Left lung (tissue), 10 donors: ENCODE data around the gene ANO3. TPM values are rescaled to one million over a fixed set of nuclear protein-coding genes. Genes with fewer than 3 reads are reported as not detected.

Experiments used
- ATAC-seq: fragments of 200-7000 bp; cut with Tn5 transposase; one replicate; pipeline ENCODE4 v1.9.1; 2020; ENCODE audit warnings: moderate library complexity
- DNase-seq, 4 donors: peaks; one replicate each; pipeline ENCODE4 v3.0.0-alpha.2; 2013 to 2020
- H3K27ac ChIP-seq, 2 donors: fragments of 200-600 bp; sonication (generic) in 1 of 2; one replicate each; pipeline versions ENCODE4 v1.5.0 to v1.8.0; 2020 to 2021
- H3K27me3 ChIP-seq, 2 donors: fragments of 200-600 bp; sonication (generic) in 1 of 2; one replicate each; pipeline versions ENCODE4 v1.5.0 to v1.8.0; 2020 to 2021
- H3K36me3 ChIP-seq, 2 donors: fragments of 200-600 bp; sonication (generic) in 1 of 2; one replicate each; pipeline versions ENCODE4 v1.5.0 to v1.8.0; 2020 to 2021
- H3K4me1 ChIP-seq, 2 donors: fragments of 200-600 bp; one replicate each; pipeline ENCODE4 v1.8.0; 2021
- H3K4me3 ChIP-seq, 2 donors: fragments of 200-600 bp; sonication (generic) in 1 of 2; one replicate each; pipeline versions ENCODE4 v1.5.0 to v1.8.0; 2020 to 2021; ENCODE audit warnings: mild to moderate bottlenecking in 1 of 2
- H3K9me3 ChIP-seq, 2 donors: fragments of 200-600 bp; sonication (generic) in 1 of 2; one replicate each; pipeline versions ENCODE4 v1.5.0 to v1.8.0; 2020 to 2021
- CTCF ChIP-seq, 2 donors: fragments of 200-600 bp; sonication (generic) in 1 of 2; IDR thresholded peaks; one replicate each; pipeline versions ENCODE4 v1.5.0 to v1.8.0; 2021; ENCODE audit warnings: antibody characterized with exemption in 2 of 2
- intact Hi-C, 2 donors: fragments of 100-400 bp; cut with DNase I; formaldehyde crosslinking; loops; one replicate each; pipeline versions ENCODE4 v1.11.2 to v1.14.2; 2022
- polyA plus RNA-seq, 6 donors: library from polyadenylated mRNA; unstranded; fragments of 120-200 nt; gene quantifications; one replicate each; pipeline ENCODE4 v1.2.1, GENCODE V29; 2013; ENCODE audit not compliant: insufficient read length in 6 of 6
- total RNA-seq, 2 donors: library from RNA; stranded (reverse); fragmentation: NEBNext Ultra II Directional; extraction: Animal tissue kit (Norgen Biotek cat#: 25700); gene quantifications; one replicate each; pipeline ENCODE4 v1.2.1, GENCODE V29; 2021
- donor health status: DM: no; HTN: yes; CAD: no.
- donor health status: DM: no; HTN: no; CAD: no.

The ANO3 gene
- total and polyA plus RNA-seq, 8 donors: 0.31 to 1.4 (median 0.56) TPM

- H3K4me3 ChIP-seq: no peak overlapping the region
- no peaks in the 10 kb centered on the region for H3K27me3 ChIP-seq
- no peak for DNase-seq
- no peak overlapping the region for H3K27ac ChIP-seq
- TF ChIP-seq CTCF (IDR thresholded peaks at IDR 0.05): no peak
- no peaks in the 10 kb centered on the region for H3K36me3 ChIP-seq
- intact Hi-C loops: no loop called here
- H3K4me1 ChIP-seq: no peaks in the 10 kb centered on the region
- H3K9me3 ChIP-seq: no peaks in the 10 kb centered on the region
- peak; percentile 31 for ATAC-seq
These were observed 288.5 kb downstream of the ANO3 start for GRCh38 chr11:26620282-26621045.

GRCh38 chr11:26621132-26621531, 289.2 kb downstream of the ANO3 start:
- DNase-seq: no peak

GRCh38 chr11:26622181-26622580, 290.3 kb downstream of the ANO3 start:
- TF ChIP-seq CTCF (IDR thresholded peaks at IDR 0.05): no peak
- H3K9me3 ChIP-seq: no peaks in the 10 kb centered on the region
- no peaks in the 10 kb centered on the region for H3K4me1 ChIP-seq
- no peaks in the 10 kb centered on the region for H3K36me3 ChIP-seq
- DNase-seq: no peak
- no peak overlapping the region for H3K4me3 ChIP-seq
- ATAC-seq: no peak
- intact Hi-C loops: no loop called here
- no peak overlapping the region for H3K27ac ChIP-seq
- H3K27me3 ChIP-seq: no peaks in the 10 kb centered on the region

More at GRCh38 chr11:26621132-26621531, 289.2 kb downstream of the ANO3 start:
- peak; percentile 66 for ATAC-seq
- Histone ChIP-seq H3K9me3 (no peaks in the 10 kb centered on the region), H3K4me3 (no peak overlapping the region), H3K27ac (no peak overlapping the region), H3K4me1 (no peaks in the 10 kb centered on the region), H3K36me3 (no peaks in the 10 kb centered on the region), H3K27me3 (no peaks in the 10 kb centered on the region)
- no peak for TF ChIP-seq CTCF (IDR thresholded peaks at IDR 0.05)
- intact Hi-C loops: no loop called here

GRCh38 chr11:26623076-26623659, 291.2 kb downstream of the ANO3 start:
- DNase-seq (no peak), ATAC-seq (no peak)
- Histone ChIP-seq H3K9me3 (no peaks in the 10 kb centered on the region), H3K27me3 (no peaks in the 10 kb centered on the region), H3K36me3 (no peaks in the 10 kb centered on the region), H3K4me3 (no peak overlapping the region), H3K27ac (no peak overlapping the region), H3K4me1 (no peaks in the 10 kb centered on the region)
- intact Hi-C loops: no loop called here
- no peak for TF ChIP-seq CTCF (IDR thresholded peaks at IDR 0.05)

GRCh38 chr11:26626346-26626745, 294.4 kb downstream of the ANO3 start:
- Histone ChIP-seq H3K4me3 (no peak overlapping the region), H3K4me1 (no peaks in the 10 kb centered on the region), H3K27ac (no peak overlapping the region), H3K36me3 (no peaks in the 10 kb centered on the region), H3K9me3 (no peaks in the 10 kb centered on the region), H3K27me3 (no peaks in the 10 kb centered on the region)
- TF ChIP-seq CTCF (IDR thresholded peaks at IDR 0.05): no peak
- DNase-seq (no peak), ATAC-seq (no peak)
- intact Hi-C loops: no loop called here
